Renal cortex interstitium (tissue), 11 donors: Measurements from ENCODE around the gene PRXL2B. TPM values are rescaled to one million over a fixed set of nuclear protein-coding genes. Genes with fewer than 3 reads are reported as not detected.

Source experiments
- DNase-seq, 11 donors: peaks; one replicate each; pipeline ENCODE4 v3.0.0-alpha.2; 2013; ENCODE audit warnings: low read depth in 9 of 11, low spot score in 4 of 11; ENCODE audit errors: extremely low read depth in 1 of 11
- polyA plus RNA-seq, 3 donors: library from polyadenylated mRNA; unstranded; fragments of 120-200 nt; gene quantifications; one replicate each; pipeline ENCODE4 v1.2.1, GENCODE V29; 2013; ENCODE audit not compliant: insufficient read length in 3 of 3

The PRXL2B gene
- polyA plus RNA-seq, 3 donors = 36.1 to 45.8 (median 43.5) TPM

GRCh38 chr1:2604844-2605508 is 18.4 kb downstream of the PRXL2B start:
- DNase-seq = no peak

- no peak for DNase-seq
Measured at GRCh38 chr1:2605509-2606395, 19.2 kb downstream of the PRXL2B start.

- DNase-seq = no peak
Measured at GRCh38 chr1:2606396-2606880, 19.9 kb downstream of the PRXL2B start.

- DNase-seq = no peak
Measured at GRCh38 chr1:2606881-2607621, 20.5 kb downstream of the PRXL2B start.

- DNase-seq = no peak
Measured at GRCh38 chr1:2607641-2608091, 21.1 kb downstream of the PRXL2B start.

- DNase-seq = no peak
Measured at GRCh38 chr1:2609319-2610035, 22.9 kb downstream of the PRXL2B start.

- no peak for DNase-seq
Measured at GRCh38 chr1:2610036-2610959, 23.7 kb downstream of the PRXL2B start.

GRCh38 chr1:2611031-2611501 is 24.5 kb downstream of the PRXL2B start:
- no peak for DNase-seq

- no peak for DNase-seq
Measured at GRCh38 chr1:2611621-2612437, 25.3 kb downstream of the PRXL2B start.

- no peak for DNase-seq
Measured at GRCh38 chr1:2612591-2613365, 26.2 kb downstream of the PRXL2B start.

GRCh38 chr1:2614145-2614544 is 27.6 kb downstream of the PRXL2B start:
- DNase-seq = no peak

- no peak for DNase-seq
Measured at GRCh38 chr1:2617971-2618470, 31.4 kb downstream of the PRXL2B start.

- no peak for DNase-seq
Measured at GRCh38 chr1:2623571-2624337, 37.2 kb downstream of the PRXL2B start.

GRCh38 chr1:2624735-2625300 is 38.2 kb downstream of the PRXL2B start:
- DNase-seq = no peak

GRCh38 chr1:2625311-2625710 is 38.7 kb downstream of the PRXL2B start:
- no peak for DNase-seq
